Rectal smooth muscle tissue (tissue), 1 donor: Measurements from ENCODE around the gene ATP6V1B1.

Experiments used
- H3K27ac ChIP-seq: one replicate; pipeline ENCODE4 v1.7.0; 2013; ENCODE audit warnings: low read depth, low read length, inconsistent platforms
- H3K27me3 ChIP-seq: one replicate; pipeline ENCODE4 v1.7.0; 2013; ENCODE audit warnings: low read length; ENCODE audit not compliant: control insufficient read depth, insufficient read depth
- H3K36me3 ChIP-seq: one replicate; pipeline ENCODE4 v1.7.0; 2013; ENCODE audit warnings: low read length; ENCODE audit not compliant: control insufficient read depth, insufficient read depth
- H3K4me1 ChIP-seq: one replicate; pipeline ENCODE4 v1.7.0; 2013; ENCODE audit warnings: low read length; ENCODE audit not compliant: control insufficient read depth, insufficient read depth
- H3K4me3 ChIP-seq: one replicate; pipeline ENCODE4 v1.7.0; 2013; ENCODE audit warnings: low read length
- H3K9ac ChIP-seq: one replicate; pipeline ENCODE4 v1.7.0; 2013; ENCODE audit warnings: low read length

The ATP6V1B1 gene

DNA sequence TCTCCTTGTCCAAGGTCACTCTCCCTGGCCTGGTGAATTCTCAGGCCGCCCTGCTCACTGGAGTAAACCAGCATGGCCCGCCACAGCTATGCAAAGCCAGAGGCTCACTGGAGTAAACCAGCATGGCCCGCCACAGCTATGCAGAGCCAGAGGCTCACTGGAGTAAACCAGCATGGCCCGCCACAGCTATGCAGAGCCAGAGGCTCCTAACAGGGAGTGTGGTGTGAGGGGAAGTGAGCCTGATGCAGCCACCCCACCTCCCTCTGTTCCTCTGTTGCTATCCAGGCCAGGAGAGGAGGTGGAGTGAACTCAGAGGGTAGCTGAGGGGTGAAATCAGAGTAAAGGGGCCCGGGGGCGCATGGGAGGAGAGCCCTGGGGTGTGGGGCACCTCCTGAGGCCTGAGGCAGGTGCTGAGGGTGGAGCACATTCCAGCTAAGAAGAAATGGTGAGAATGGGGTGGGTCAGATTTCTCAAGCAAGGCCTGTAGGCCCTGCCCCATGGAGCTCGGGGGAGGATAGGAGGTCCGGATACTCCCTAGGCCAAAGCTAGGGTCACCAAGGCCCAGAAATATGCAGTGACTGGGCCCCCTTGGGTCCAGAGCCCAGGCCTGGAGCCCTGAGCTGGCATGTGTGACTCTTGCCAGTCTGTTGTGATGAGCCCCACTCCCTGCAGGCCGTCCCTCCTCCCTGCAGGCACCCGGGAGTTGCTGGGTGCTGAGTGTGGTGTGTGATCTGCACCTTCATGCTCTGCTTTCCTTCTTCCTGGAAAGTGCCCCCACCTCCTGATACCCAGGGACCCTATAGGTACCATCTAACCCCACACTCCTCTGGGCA, 1.5 kb downstream of the ATP6V1B1 start:
- Histone ChIP-seq H3K9ac (no peak overlapping the region), H3K27ac (no peak overlapping the region), H3K4me1 (no peaks in the 10 kb centered on the region), H3K27me3 (no peaks in the 10 kb centered on the region), H3K4me3 (no peak overlapping the region), H3K36me3 (no peaks in the 10 kb centered on the region)

DNA sequence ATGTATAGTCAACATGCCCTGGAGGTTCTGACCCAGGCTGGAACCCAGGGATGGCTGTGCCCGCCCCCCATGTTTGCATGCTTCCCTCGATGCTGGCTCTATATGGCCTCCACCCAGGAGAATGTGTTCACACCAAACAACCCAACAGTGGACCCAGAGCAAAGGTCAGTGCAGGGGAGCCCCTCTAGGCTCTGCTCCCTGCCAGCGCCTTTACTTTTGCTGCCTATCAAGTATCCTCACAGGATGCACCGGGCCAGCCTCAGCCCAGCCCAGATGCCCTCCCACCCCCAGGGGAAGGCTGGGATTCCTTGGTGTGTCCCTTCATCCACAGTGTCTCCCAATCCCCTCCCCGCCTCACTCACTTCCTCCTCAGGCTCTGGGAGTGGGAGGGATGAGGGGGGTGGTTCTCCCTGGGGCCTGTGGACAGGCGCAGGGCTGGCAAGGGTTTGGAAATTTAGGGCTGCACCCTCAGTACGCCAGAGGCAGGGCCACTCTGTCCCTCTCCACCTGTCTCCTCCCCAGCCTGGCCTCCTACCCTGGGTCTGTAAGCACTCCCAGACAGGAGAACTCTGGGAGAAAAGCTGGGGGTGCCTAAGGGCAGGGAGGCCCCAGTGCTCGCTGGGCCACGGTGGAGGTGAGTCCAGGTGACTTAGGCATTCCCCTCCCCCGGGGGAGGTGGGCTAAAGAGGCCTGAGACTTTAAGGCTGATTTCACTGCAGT, 2.3 kb downstream of the ATP6V1B1 start:
- Histone ChIP-seq H3K9ac (no peak overlapping the region), H3K36me3 (no peaks in the 10 kb centered on the region), H3K4me1 (no peaks in the 10 kb centered on the region), H3K27ac (no peak overlapping the region), H3K27me3 (no peaks in the 10 kb centered on the region), H3K4me3 (no peak overlapping the region)

DNA sequence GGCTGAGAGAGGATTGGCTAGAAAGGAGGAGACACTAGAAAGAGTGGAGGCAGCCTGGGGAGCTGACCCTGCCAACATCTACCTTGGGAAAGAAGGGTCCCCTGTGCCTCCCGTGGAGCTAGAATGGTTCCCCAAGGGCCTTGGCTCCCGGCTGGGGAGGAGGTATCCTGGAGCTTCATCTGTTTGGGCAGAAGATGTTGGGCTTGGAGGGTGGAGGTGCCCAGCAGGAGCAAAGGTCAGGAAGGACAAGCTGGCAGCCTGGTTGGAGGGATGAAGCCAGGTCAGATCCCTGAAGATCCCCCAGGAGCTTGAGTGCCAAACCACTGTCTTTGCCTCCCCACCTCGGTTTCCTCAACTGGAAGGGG, 2.9 kb downstream of the ATP6V1B1 start:
- Histone ChIP-seq H3K27me3 (no peaks in the 10 kb centered on the region), H3K27ac (no peak overlapping the region), H3K4me1 (no peaks in the 10 kb centered on the region), H3K9ac (no peak overlapping the region), H3K36me3 (no peaks in the 10 kb centered on the region), H3K4me3 (no peak overlapping the region)

DNA sequence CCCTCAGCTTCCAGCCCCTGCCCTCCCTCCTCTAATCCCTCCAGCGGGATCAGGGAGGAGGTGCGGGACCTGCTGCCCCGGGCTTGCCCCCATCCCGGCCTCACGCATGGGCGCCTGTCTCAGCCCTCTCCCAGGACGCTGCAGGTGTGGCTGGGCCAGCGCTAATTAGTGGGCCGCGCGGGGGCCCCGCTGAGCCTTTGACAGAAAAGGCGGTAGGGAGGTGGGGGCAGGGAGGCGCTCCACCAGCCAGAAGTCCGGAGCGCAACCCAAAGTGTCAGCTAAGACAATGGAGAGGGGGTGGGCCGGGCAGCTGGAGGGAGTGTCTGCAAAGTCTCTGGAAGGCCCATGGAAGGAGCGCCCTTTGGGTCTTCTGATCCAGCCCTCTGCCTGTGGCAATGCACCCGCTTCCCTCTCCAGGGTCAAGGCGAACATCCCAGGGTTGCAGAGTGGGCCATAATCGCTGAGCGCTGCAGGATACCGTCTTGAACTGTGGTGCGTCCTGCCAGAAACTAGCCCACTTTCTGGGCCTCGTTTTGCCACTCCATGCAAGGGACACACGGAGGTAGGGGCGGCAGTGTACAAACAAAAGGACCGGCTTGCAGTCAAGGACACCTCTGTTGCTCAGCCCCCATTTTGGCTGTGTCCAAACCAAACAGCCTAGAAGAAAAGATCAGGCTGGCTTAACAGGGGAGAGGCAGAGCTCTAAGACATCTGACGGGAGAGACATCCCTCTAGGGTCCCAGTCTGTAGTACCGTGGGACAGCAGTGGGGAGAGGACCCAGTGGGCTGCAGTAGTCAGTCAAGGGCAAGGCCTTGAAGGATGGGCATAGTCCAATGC, 3.5 kb downstream of the ATP6V1B1 start:
- Histone ChIP-seq H3K4me1 (no peaks in the 10 kb centered on the region), H3K27ac (no peak overlapping the region), H3K27me3 (no peaks in the 10 kb centered on the region), H3K4me3 (no peak overlapping the region), H3K36me3 (no peaks in the 10 kb centered on the region), H3K9ac (no peak overlapping the region)

DNA sequence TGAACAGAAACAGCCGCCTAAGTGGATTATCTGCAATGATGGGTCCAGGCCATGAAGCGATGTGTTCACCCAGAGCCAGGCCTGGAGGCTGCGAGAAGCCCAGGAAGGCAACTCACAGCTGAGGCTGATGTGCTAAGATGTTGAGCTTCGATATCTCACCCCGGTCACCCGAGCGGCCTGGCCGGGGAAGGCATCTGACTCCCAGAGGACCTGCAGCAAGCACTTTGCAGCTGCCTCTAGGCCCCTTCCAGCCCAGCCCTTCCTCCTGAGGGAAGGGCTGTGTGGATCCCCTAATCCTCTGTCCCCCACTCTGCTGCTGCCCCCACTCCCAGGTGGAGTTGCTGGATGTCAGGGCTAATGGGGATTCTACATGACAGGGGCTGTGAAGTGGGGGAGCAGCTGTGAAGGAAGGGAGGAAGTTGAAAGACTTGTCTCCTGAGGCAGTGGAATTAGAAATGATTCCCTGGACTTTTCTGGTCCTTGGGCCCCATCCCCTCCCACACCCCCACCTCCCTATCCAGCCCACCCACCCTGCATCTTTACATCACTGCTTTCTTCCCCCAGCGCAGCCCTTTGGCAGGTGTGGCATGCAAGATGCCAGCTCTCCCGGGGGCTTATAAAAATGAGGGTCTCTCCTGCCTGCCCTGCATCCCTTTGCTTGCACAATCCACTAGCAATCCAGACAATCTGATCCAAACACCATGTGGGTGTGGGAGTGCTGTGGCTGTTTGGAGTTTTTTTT, 4.3 kb downstream of the ATP6V1B1 start:
- H3K4me1 ChIP-seq: no peaks in the 10 kb centered on the region
- H3K9ac ChIP-seq: no peak overlapping the region
- H3K27ac ChIP-seq: no peak overlapping the region
- H3K27me3 ChIP-seq: no peaks in the 10 kb centered on the region
- no peaks in the 10 kb centered on the region for H3K36me3 ChIP-seq
- no peak overlapping the region for H3K4me3 ChIP-seq

DNA sequence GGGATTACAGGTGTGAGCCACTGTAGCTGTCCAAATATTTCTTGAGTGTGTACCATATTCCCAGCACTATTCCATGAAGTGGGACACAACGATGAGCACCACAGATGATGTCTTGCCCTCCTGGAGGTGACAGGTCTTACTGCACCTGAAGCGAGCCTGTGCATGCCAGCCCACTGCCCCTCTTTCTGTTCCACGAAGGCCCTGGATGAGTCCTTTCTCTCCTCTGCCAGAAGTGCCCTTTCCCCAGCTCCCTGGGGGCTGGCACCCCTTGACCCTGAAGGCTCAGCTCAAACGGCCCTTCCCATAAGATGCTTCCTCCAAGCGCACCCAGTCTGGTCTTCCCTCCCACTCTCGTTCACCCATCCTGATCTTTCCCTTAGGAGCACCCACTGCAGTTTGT, 5.5 kb downstream of the ATP6V1B1 start:
- Histone ChIP-seq H3K4me1 (no peaks in the 10 kb centered on the region), H3K27ac (no peak overlapping the region), H3K4me3 (no peak overlapping the region), H3K27me3 (no peaks in the 10 kb centered on the region), H3K9ac (no peak overlapping the region), H3K36me3 (no peaks in the 10 kb centered on the region)

DNA sequence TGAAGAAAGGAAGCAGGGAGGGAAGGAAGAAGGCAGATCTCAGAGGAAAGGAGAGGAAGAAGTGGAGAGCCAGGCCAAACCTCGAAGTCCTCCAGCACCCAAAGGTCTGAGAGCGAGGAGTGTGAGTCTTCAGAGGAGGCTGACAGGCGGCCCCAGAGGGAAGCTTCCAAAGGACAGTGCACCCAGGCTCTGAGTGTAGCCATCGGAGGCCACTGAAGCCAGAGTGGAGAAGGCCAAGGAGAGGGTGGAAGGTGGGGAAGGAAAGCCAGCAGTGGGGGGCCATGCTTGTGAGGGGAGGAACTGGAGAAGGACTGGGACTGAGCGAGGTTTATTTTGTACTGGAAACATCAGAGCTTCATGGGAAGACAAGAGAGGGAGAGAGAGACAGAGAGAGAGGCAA, 6.0 kb downstream of the ATP6V1B1 start:
- H3K4me1 ChIP-seq: no peaks in the 10 kb centered on the region
- H3K9ac ChIP-seq: no peak overlapping the region
- H3K36me3 ChIP-seq: no peaks in the 10 kb centered on the region
- H3K27me3 ChIP-seq: no peaks in the 10 kb centered on the region
- no peak overlapping the region for H3K27ac ChIP-seq
- H3K4me3 ChIP-seq: no peak overlapping the region

DNA sequence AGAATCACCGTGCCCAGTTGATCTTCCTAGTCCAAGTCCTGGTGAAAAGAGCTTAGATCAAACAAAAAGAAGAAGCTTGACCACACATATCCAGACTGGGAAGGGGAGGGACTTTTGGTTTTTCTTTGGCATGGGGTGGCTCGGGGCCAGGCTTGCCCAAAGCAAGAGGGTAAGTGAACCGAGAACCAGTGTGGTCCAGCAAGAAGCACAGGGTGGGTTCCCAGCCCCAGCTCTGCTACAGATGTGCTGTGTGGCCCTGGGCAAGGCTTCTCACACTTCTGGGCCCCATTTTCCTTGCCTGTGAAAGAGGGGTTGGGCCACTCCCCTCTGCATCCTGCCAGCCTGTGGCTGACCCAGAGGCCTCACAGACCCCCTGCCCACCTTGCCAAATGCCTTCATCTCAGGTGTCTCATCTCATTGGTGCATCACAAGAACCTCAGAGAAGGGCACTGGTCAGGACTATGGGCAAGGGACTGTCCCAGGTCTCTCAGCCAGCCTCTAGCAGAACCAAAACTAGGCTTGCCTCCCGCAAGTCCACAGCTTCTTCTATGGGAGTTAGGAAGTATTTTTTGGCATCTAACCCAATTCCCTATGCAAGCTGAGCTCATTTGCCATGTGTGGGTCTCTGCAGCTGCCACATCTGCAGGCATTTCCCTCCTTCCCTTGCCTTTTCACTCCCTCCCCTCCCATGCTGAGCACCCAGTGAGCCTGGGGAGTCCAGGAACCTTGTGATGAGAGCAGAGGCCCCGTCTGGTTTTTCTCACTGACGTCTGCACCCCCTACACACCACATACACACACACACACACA, 6.9 kb downstream of the ATP6V1B1 start:
- Histone ChIP-seq H3K27ac (no peak overlapping the region), H3K36me3 (no peaks in the 10 kb centered on the region), H3K9ac (no peak overlapping the region), H3K27me3 (peaks cover 2% of the 10 kb centered on the region), H3K4me3 (no peak overlapping the region), H3K4me1 (no peaks in the 10 kb centered on the region)

DNA sequence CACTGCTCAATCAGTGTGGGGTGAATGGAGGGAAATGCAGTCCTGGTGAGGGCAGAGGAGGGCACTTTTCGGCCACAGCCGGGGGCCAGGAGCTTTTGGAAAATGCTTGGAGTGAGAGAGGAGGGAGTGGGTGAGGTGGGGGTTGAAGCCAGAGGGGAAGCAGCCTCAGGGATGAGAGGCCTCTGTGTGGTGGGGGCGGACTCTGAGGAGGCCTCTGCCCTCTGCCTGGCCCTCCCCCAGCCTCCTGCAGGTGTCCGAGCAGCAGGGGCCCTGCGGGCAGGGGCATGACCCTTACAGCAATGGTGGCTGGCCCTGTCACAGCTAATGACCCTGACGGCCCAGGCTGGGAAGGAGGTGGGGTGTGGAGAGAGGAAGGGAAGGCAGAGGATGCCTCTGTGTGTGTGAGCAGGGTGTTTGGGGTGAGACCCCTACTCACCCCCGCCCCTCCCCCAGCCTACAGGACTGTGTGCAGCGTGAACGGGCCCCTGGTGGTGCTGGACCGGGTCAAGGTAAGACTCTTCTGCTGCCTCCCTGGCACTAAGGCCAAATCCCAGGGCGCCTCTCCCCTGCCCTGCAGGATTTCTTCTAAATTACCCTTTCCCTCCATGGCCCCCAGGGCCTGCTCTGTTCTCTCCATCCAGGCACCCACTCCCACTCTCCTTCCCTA, 7.6 kb downstream of the ATP6V1B1 start:
- Histone ChIP-seq H3K36me3 (no peaks in the 10 kb centered on the region), H3K27me3 (peaks cover 4% of the 10 kb centered on the region), H3K4me3 (no peak overlapping the region), H3K9ac (no peak overlapping the region), H3K27ac (no peak overlapping the region), H3K4me1 (no peaks in the 10 kb centered on the region)

DNA sequence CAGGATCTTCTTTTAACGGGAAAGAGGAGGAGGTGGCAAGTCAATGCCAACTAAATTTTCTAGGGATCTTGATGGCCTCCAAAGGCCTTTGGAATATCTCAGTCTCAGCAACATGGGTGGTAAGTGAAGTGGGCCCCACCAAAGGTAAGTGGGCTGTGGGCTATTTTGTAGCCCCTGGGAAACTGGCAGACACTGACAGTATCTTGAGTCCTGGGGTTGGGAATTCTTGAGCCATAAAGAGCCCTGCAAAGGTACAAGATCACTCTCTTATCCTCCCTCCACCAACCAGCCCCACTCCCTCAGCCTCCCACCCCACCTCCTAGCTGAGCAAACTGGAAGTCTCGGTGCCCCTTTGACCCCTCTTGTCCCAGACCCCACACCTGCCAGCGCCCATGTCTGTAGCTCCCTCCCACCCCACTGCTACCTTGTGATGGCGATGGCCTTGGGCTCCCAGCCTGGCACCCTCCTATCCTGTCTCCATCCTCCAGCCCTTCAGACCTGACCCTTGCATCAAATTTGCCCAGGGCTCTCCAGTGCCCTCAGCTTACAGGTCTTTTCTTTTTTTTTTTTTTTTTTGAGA, 8.5 kb downstream of the ATP6V1B1 start:
- Histone ChIP-seq H3K9ac (no peak overlapping the region), H3K4me1 (peaks cover 2% of the 10 kb centered on the region), H3K36me3 (no peaks in the 10 kb centered on the region), H3K27me3 (peaks cover 7% of the 10 kb centered on the region), H3K27ac (no peak overlapping the region), H3K4me3 (no peak overlapping the region)
